UCSD-AML1 (cell line): ENCODE data around the gene PCBP4.

ENCODE experiments used
- DNase-seq: peaks from one replicate; lab custom pipeline; 2025; ENCODE audit not compliant: unreplicated experiment; lab: John Stamatoyannopoulos, UW

Gene PCBP4

GRCh38 chr3:51974277-51974962 is 7.2 kb upstream of the PCBP4 start:
- DNase-seq = no peak

GRCh38 chr3:51971350-51971749 is 4.1 kb upstream of the PCBP4 start:
- DNase-seq = no peak

GRCh38 chr3:51970606-51971300 is 3.5 kb upstream of the PCBP4 start:
- DNase-seq = no peak

GRCh38 chr3:51969841-51970240 is 2.6 kb upstream of the PCBP4 start:
- no peak for DNase-seq

- no peak for DNase-seq
Measured at GRCh38 chr3:51968883-51969678, 1.8 kb upstream of the PCBP4 start.

- DNase-seq = no peak
Measured at GRCh38 chr3:51968170-51968775, 1.0 kb upstream of the PCBP4 start.

GRCh38 chr3:51966922-51967383 is 301 bp downstream of the PCBP4 start:
- no peak for DNase-seq

- no peak for DNase-seq
Measured at GRCh38 chr3:51966486-51966885, 768 bp downstream of the PCBP4 start.

- no peak for DNase-seq
Measured at GRCh38 chr3:51966016-51966415, 1.2 kb downstream of the PCBP4 start.

- no peak for DNase-seq
Measured at GRCh38 chr3:51964521-51964920, 2.7 kb downstream of the PCBP4 start.

GRCh38 chr3:51963951-51964451 is 3.3 kb downstream of the PCBP4 start:
- DNase-seq = no peak

GRCh38 chr3:51962854-51963530 is 4.3 kb downstream of the PCBP4 start:
- DNase-seq = no peak

- DNase-seq = no peak
Measured at GRCh38 chr3:51961602-51962569, 5.4 kb downstream of the PCBP4 start.

- no peak for DNase-seq
Measured at GRCh38 chr3:51961011-51961410, 6.2 kb downstream of the PCBP4 start.

GRCh38 chr3:51960386-51960785 is 6.9 kb downstream of the PCBP4 start:
- DNase-seq = no peak

- no peak for DNase-seq
Measured at GRCh38 chr3:51959651-51960050, 7.6 kb downstream of the PCBP4 start.

GRCh38 chr3:51958603-51959521 is 8.4 kb downstream of the PCBP4 start:
- no peak for DNase-seq

- DNase-seq = no peak
Measured at GRCh38 chr3:51957520-51958205, 9.6 kb downstream of the PCBP4 start.
